GM19397 (cell line): ENCODE results near the gene GEMIN7.

Experiments
- ATAC-seq: cut with Tn5 transposase; IDR thresholded peaks from one replicate; pipeline ENCODE4 v1.9.1; 2021; ENCODE audit warnings: mild to moderate bottlenecking, moderate library complexity; ENCODE audit not compliant: unreplicated experiment

The GEMIN7 gene

GRCh38 chr19:45125360-45125759 is 46.3 kb downstream of the GEMIN7 start:
- ATAC-seq = no peak

- no peak for ATAC-seq
These were observed 47.0 kb downstream of the GEMIN7 start for GRCh38 chr19:45125975-45126493.

- ATAC-seq = no peak
These were observed 47.6 kb downstream of the GEMIN7 start for GRCh38 chr19:45126654-45127053.

- ATAC-seq = no peak
These were observed 49.1 kb downstream of the GEMIN7 start for GRCh38 chr19:45128146-45128545.

GRCh38 chr19:45128806-45129205 is 49.7 kb downstream of the GEMIN7 start:
- ATAC-seq = no peak

GRCh38 chr19:45130236-45130635 is 51.2 kb downstream of the GEMIN7 start:
- no peak for ATAC-seq

GRCh38 chr19:45130888-45131615 is 52.0 kb downstream of the GEMIN7 start:
- ATAC-seq = no peak

- ATAC-seq = no peak
These were observed 54.6 kb downstream of the GEMIN7 start for GRCh38 chr19:45133661-45134060.

- ATAC-seq = no peak
These were observed 56.3 kb downstream of the GEMIN7 start for GRCh38 chr19:45135176-45135885.

GRCh38 chr19:45136507-45137178 is 57.6 kb downstream of the GEMIN7 start:
- ATAC-seq = no peak

- peak; percentile 71 for ATAC-seq
These were observed 58.2 kb downstream of the GEMIN7 start for GRCh38 chr19:45137179-45137761.

GRCh38 chr19:45138303-45138751 is 59.3 kb downstream of the GEMIN7 start:
- ATAC-seq = no peak

- no peak for ATAC-seq
These were observed 60.5 kb downstream of the GEMIN7 start for GRCh38 chr19:45139286-45140143.

- ATAC-seq = no peak
These were observed 61.1 kb downstream of the GEMIN7 start for GRCh38 chr19:45140144-45140503.

- ATAC-seq = no peak
These were observed 61.5 kb downstream of the GEMIN7 start for GRCh38 chr19:45140533-45140932.
